ENCODE measurements around the gene P2RY2. TPM values are rescaled to one million over a fixed set of nuclear protein-coding genes. Genes with fewer than 3 reads are reported as not detected.

Gene P2RY2
- 0.85 and 1.6 TPM in 2 replicates for total RNA-seq (2014; rRNA removed; shearing (Covaris generic))
- polyA plus RNA-seq (2016; fragmentation: Nextera tagmentation; extraction: Ambion mirVana): 0.40 and 0.63 TPM in 2 replicates
- long read RNA-seq: 0 reads

GRCh38 chr11:73218106-73218829 lies at the start of gene P2RY2:
Gene P2RY2 (plus strand): TSS chr11:73218281. CDS start chr11:73234160, 15,879 bp downstream.
- H4K20me1 ChIP-seq (replicated peaks; ENCODE audit: insufficient read depth): no peaks in the 10 kb centered on the region
- peak within 1 kb of the TSS; percentile 94 for H2AFZ ChIP-seq
- Mint-ChIP-seq H3K27ac (no peak within 1 kb of the TSS), H3K4me1 (peaks cover 6% of the 10 kb centered on the region), H3K4me3 (peak within 1 kb of the TSS; percentile 79), H3K36me3 (ENCODE audit: low read depth) (no peaks in the 10 kb centered on the region; the same call in 2 of the 3 replicates), H3K9me3 (no peaks in the 10 kb centered on the region; the same call in 2 of the 3 replicates), H3K27me3 (ENCODE audit: insufficient read depth, low read depth, poor library complexity) (peaks cover 37% of the 10 kb centered on the region)
- no peak within 1 kb of the TSS for H3K27ac ChIP-seq (ENCODE audit: low read depth)
- ATAC-seq (peak; percentile 89), DNase-seq (ENCODE audit: low spot score) (peak; percentile 87)
- 0 out of 2 replicates have a peak, but pooled peaks cover 3% of the 10 kb centered on the region for H3K9me2 ChIP-seq (ENCODE audit: insufficient read depth)
- H3K4me3 ChIP-seq: peak within 1 kb of the TSS; percentile 70
- H3K4me1 ChIP-seq (ENCODE audit: insufficient read depth): peaks cover 4% of the 10 kb centered on the region; the same call in 1 of the 2 replicates
- TF ChIP-seq, protein P1, sequence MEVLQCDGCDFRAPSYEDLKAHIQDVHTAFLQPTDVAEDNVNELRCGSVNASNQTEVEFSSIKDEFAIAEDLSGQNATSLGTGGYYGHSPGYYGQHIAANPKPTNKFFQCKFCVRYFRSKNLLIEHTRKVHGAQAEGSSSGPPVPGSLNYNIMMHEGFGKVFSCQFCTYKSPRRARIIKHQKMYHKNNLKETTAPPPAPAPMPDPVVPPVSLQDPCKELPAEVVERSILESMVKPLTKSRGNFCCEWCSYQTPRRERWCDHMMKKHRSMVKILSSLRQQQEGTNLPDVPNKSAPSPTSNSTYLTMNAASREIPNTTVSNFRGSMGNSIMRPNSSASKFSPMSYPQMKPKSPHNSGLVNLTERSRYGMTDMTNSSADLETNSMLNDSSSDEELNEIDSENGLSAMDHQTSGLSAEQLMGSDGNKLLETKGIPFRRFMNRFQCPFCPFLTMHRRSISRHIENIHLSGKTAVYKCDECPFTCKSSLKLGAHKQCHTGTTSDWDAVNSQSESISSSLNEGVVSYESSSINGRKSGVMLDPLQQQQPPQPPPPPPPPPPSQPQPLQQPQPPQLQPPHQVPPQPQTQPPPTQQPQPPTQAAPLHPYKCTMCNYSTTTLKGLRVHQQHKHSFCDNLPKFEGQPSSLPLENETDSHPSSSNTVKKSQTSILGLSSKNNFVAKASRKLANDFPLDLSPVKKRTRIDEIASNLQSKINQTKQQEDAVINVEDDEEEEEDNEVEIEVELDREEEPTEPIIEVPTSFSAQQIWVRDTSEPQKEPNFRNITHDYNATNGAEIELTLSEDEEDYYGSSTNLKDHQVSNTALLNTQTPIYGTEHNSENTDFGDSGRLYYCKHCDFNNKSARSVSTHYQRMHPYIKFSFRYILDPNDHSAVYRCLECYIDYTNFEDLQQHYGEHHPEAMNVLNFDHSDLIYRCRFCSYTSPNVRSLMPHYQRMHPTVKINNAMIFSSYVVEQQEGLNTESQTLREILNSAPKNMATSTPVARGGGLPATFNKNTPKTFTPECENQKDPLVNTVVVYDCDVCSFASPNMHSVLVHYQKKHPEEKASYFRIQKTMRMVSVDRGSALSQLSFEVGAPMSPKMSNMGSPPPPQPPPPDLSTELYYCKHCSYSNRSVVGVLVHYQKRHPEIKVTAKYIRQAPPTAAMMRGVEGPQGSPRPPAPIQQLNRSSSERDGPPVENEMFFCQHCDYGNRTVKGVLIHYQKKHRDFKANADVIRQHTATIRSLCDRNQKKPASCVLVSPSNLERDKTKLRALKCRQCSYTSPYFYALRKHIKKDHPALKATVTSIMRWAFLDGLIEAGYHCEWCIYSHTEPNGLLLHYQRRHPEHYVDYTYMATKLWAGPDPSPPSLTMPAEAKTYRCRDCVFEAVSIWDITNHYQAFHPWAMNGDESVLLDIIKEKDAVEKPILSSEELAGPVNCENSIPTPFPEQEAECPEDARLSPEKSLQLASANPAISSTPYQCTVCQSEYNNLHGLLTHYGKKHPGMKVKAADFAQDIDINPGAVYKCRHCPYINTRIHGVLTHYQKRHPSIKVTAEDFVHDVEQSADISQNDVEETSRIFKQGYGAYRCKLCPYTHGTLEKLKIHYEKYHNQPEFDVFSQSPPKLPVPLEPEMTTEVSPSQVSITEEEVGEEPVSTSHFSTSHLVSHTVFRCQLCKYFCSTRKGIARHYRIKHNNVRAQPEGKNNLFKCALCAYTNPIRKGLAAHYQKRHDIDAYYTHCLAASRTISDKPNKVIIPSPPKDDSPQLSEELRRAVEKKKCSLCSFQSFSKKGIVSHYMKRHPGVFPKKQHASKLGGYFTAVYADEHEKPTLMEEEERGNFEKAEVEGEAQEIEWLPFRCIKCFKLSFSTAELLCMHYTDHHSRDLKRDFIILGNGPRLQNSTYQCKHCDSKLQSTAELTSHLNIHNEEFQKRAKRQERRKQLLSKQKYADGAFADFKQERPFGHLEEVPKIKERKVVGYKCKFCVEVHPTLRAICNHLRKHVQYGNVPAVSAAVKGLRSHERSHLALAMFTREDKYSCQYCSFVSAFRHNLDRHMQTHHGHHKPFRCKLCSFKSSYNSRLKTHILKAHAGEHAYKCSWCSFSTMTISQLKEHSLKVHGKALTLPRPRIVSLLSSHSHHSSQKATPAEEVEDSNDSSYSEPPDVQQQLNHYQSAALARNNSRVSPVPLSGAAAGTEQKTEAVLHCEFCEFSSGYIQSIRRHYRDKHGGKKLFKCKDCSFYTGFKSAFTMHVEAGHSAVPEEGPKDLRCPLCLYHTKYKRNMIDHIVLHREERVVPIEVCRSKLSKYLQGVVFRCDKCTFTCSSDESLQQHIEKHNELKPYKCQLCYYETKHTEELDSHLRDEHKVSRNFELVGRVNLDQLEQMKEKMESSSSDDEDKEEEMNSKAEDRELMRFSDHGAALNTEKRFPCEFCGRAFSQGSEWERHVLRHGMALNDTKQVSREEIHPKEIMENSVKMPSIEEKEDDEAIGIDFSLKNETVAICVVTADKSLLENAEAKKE (CRISPR knock-in tag; IDR thresholded peaks at IDR 0.05): no peak
- TF ChIP-seq EZH2 (IDR thresholded peaks at IDR 0.05; ENCODE audit: low read depth, unreplicated experiment): peak; percentile 14
- no peak for TF ChIP-seq CREB1 (CRISPR knock-in tag; IDR thresholded peaks at IDR 0.05; ENCODE audit: low read depth)
- peak; percentile 45 for TF ChIP-seq POLR2AphosphoS5 (IDR thresholded peaks at IDR 0.05; ENCODE audit: low read depth)
- TF ChIP-seq CTCF (conservative IDR thresholded peaks at IDR 0.05; ENCODE audit: low read depth in 2 of 2): peak; percentile 39 to 67; a peak in 3 of 4 replicates
- TF ChIP-seq ZNF331 (CRISPR knock-in tag; IDR thresholded peaks at IDR 0.05; ENCODE audit: low read depth): no peak
- TF ChIP-seq JUNB (IDR thresholded peaks at IDR 0.05; ENCODE audit: unreplicated experiment): no peak
- TF ChIP-seq, protein P2, sequence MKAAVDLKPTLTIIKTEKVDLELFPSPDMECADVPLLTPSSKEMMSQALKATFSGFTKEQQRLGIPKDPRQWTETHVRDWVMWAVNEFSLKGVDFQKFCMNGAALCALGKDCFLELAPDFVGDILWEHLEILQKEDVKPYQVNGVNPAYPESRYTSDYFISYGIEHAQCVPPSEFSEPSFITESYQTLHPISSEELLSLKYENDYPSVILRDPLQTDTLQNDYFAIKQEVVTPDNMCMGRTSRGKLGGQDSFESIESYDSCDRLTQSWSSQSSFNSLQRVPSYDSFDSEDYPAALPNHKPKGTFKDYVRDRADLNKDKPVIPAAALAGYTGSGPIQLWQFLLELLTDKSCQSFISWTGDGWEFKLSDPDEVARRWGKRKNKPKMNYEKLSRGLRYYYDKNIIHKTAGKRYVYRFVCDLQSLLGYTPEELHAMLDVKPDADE (IDR thresholded peaks at IDR 0.05): no peak
- TF ChIP-seq ZNF114 (CRISPR knock-in tag; IDR thresholded peaks at IDR 0.05): no peak
- no peak for TF ChIP-seq STAT1 (IDR thresholded peaks at IDR 0.05; ENCODE audit: unreplicated experiment)
- H3K4me2 ChIP-seq: peak within 1 kb of the TSS; percentile 90
- H3K27me3 ChIP-seq (ENCODE audit: insufficient read depth): peaks cover 39% of the 10 kb centered on the region
- H3K79me2 ChIP-seq (replicated peaks; ENCODE audit: insufficient read depth): no peaks in the 10 kb centered on the region
- no peaks in the 10 kb centered on the region for H3K36me3 ChIP-seq (ENCODE audit: insufficient read depth)
- H3F3A ChIP-seq (replicated peaks; ENCODE audit: low read depth): no peaks in the 10 kb centered on the region

All from GM23338 (cell line).